Measurements from ENCODE around the gene DCP1B.

The DCP1B gene

DNA sequence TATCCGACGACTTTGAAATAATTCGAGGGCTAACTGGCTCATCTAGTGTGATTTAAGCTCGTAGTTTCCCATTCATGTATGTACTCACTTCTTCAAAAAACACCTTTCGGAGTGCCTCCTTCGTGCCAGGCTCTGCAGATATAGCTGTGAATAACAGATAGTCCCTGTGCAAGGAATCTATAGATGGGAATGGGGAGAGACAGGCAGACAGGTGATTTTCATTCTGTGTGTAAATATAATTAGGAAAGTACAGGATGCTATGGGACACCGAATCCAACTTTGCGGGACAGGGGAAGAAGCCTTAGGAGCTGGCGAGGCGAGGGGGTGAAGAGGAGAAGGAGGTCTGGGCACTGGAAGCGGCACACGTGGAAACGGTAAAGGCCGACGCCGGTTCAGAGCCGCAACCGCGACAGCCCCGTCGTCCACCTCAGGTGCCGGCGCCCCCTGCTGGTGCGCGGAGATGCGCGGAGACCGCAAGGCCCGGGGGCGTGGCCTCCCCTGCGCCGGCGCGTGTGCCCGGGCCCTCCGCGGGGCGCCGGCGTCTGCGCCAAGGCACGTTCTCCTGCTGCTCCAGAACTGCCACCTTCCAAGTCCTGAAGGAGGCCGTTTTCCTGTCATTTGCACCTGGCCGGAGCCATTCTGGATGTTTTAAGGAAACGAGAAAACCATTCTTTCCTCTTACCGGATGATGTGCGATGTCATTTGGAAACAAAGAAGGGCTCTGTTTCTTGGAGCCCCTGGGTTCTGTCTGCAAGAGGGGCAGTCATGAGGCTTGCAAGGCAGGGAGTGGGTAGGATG, 30.6 kb upstream of the DCP1B start:
- H3K4me3 ChIP-seq (ENCODE audit: low read depth, low read length), result peak overlapping the region; percentile 32
- TF ChIP-seq, protein P1, sequence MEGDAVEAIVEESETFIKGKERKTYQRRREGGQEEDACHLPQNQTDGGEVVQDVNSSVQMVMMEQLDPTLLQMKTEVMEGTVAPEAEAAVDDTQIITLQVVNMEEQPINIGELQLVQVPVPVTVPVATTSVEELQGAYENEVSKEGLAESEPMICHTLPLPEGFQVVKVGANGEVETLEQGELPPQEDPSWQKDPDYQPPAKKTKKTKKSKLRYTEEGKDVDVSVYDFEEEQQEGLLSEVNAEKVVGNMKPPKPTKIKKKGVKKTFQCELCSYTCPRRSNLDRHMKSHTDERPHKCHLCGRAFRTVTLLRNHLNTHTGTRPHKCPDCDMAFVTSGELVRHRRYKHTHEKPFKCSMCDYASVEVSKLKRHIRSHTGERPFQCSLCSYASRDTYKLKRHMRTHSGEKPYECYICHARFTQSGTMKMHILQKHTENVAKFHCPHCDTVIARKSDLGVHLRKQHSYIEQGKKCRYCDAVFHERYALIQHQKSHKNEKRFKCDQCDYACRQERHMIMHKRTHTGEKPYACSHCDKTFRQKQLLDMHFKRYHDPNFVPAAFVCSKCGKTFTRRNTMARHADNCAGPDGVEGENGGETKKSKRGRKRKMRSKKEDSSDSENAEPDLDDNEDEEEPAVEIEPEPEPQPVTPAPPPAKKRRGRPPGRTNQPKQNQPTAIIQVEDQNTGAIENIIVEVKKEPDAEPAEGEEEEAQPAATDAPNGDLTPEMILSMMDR (conservative IDR thresholded peaks at IDR 0.05; ENCODE audit: low read depth, low read length), result peak; percentile 69
- peak; percentile 78 for DNase-seq (ENCODE audit: low read depth)

DNA sequence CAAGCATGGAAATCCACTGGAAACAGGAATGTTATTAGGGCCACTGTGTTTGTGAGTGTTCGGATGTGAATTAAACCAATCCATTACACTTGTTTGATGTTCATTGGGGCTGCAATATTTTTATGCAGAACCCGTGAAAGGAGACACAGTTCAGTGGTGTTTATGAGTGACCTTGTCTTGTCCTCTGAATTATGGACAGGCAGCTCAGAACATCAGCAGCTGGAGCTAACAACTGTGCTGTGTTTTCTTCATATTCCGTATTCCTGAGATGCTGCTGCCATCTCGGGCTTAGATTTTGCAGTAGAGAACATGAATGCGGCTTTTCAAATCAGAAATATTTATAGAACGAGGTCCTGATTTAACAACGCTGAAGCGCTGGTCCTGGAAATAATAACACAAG, 28.2 kb upstream of the DCP1B start:
- DNase-seq (ENCODE audit: low read depth), result no peak
- no peak overlapping the region for H3K4me3 ChIP-seq (ENCODE audit: low read depth, low read length)
- TF ChIP-seq, protein P1 (conservative IDR thresholded peaks at IDR 0.05; ENCODE audit: low read depth, low read length), result no peak

DNA sequence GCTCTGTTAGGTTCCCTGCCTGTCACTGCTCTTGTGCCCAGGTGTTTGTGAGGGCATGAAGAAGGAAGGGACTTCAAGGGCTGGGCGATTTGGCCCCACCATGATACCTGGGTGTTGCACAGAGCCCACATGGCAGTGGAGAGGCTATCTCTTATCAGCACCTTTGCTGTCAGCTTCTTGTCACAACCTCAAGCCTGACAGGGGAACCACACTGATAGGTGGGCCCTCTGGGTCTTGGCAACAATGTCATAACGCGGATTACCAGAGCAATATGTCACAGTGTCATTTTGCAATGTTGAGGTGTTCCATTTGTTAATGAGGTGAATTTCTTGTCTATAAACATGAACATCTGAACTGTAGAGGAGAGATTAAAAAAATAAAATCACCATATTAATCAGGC, 25.6 kb upstream of the DCP1B start:
- no peak for DNase-seq (ENCODE audit: low read depth)
- TF ChIP-seq, protein P1 (conservative IDR thresholded peaks at IDR 0.05; ENCODE audit: low read depth, low read length), result no peak
- no peak overlapping the region for H3K4me3 ChIP-seq (ENCODE audit: low read depth, low read length)

DNA sequence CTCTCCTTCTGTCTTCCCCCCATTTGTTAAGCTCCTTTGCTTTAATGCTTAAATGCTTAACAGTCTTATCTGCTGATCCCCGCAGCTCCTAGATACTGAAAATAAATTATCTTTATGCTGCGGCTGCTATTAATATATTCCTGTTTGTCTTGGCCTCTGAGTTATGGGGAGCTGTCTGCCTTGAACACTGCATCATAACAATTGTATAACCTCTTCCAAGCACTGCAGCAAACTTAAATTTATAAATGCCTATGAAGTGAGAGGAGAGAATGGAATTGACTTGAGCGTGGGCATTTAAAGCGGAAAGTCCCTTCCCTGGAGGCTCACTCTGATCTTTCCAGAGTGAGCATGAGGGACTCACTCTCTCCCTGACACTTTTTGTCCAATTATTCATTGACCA, 23.1 kb upstream of the DCP1B start:
- TF ChIP-seq, protein P1 (conservative IDR thresholded peaks at IDR 0.05; ENCODE audit: low read depth, low read length), result no peak
- peak; percentile 48 for DNase-seq (ENCODE audit: low read depth)
- H3K4me3 ChIP-seq (ENCODE audit: low read depth, low read length), result no peak overlapping the region

DNA sequence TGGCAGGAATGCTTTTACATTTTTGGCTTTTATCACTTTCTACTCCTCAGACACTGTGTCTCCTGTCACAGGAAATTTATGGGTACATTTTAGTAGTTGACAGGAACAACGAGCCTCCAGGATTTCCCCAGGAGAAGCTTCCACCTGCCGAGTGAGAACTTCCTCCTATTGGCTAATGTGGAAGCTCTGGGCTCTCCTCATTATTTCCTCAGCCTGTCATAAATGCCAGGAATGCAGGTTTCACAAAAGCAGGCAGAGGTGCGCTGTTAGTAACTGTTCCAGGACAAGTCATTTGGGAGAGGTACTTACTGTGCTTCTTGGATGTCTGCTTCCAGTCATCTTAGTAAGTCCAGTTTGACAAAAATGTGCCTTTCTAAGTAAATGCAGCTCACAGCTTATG, 19.1 kb upstream of the DCP1B start:
- no peak for DNase-seq (ENCODE audit: low read depth)
- TF ChIP-seq, protein P1 (conservative IDR thresholded peaks at IDR 0.05; ENCODE audit: low read depth, low read length), result no peak
- H3K4me3 ChIP-seq (ENCODE audit: low read depth, low read length), result no peak overlapping the region

DNA sequence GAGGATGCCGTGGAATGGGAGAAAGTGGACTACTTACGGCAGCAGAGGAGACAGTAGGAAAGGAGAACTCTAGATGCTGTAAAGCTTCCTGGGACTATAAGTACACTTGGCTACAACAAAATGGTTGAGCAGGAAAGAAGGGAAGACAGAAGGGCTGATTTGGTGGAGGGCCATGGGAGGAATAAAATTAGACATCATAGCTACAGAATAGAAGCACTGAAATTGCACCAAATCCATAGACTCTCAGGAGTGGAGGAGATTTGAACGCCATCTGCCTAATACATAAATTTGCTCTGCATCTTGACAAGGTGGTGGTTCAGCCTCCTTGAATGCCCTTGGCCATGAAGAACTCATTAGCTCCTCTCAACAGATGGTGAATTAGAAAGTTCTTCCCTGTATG, 16.3 kb upstream of the DCP1B start:
- H3K4me3 ChIP-seq (ENCODE audit: low read depth, low read length), result no peak overlapping the region
- TF ChIP-seq, protein P1 (conservative IDR thresholded peaks at IDR 0.05; ENCODE audit: low read depth, low read length), result no peak
- DNase-seq (ENCODE audit: low read depth), result no peak

DNA sequence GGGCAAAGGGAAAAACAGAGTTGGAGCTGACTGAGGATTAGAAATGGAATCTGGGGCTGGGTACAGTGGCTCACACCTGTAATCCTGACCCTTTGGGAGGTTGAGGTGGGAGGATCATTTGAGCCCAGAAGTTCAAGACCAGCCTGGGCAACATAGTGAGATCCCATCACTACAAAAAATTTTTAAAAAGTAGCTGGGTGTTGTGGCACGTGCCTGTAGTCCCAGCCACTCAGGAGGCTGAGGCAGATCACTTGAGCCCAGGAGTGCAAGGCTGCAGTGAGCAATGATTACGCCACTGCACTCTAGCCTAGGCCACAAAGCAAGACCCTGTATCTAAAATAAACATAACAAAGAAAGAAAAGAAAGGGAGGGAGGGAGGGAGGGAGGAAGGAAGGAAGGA, 14.9 kb upstream of the DCP1B start:
- no peak overlapping the region for H3K4me3 ChIP-seq (ENCODE audit: low read depth, low read length)
- DNase-seq (ENCODE audit: low read depth), result no peak
- TF ChIP-seq, protein P1 (conservative IDR thresholded peaks at IDR 0.05; ENCODE audit: low read depth, low read length), result no peak
